Measurements from ENCODE around the gene SYNRG.

GRCh38 chr17:37470181-37470580, 139.0 kb downstream of the SYNRG start:
- no peak for TF ChIP-seq CTCF (conservative IDR thresholded peaks at IDR 0.05 in 1 of 2, IDR thresholded peaks at IDR 0.05 in 1 of 2; ENCODE audit: low read depth in 1 of 2, low read length in 2 of 2)
- TF ChIP-seq EZH2 (IDR thresholded peaks at IDR 0.05; ENCODE audit: low read length, missing control alignments), result no peak

All from fibroblast of lung (primary cell).